ENCODE measurements around the gene IPCEF1. TPM values are rescaled to one million over a fixed set of nuclear protein-coding genes. Genes with fewer than 3 reads are reported as not detected.

The IPCEF1 gene
- polyA plus RNA-seq (2011; rRNA removed) = 0.01 TPM in 1 of 2 replicates, not detected in the other
- polyA plus RNA-seq (2012; cell fraction: cytosol; rRNA removed) = not detected in 2 replicates
- polyA plus RNA-seq (2012; cell fraction: nucleus; rRNA removed) = 0.01 TPM in 2 replicates
- not detected in 3 replicates for polyA plus RNA-seq (2017; fragmentation: RNase III; extraction: RNeasy Plus Mini Kit Qiagen cat#74134 plus additional on column Dnase treatment)
- not detected in 2 replicates for polyA minus RNA-seq (2011; rRNA and poly(A)+ RNA removed)

DNA sequence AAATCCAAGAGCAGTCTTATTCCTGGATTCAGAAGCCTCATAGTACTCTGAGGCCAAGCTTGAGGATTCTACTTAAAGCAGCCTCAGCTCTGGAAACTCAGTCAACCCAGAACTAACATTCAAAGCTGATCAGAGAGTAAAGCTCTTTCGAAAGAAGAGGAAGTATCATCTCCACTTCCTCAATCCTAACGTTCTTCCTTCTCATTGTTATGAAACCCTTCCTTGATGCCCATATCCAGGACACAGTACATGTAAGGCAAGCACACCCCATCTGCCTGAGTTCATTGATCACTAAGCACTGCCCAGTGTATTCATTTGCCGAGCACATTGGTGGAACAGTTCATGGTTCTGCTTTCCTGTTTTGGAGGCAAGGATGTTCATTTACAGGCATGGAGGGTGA lies at the start of gene IPCEF1:
Gene IPCEF1, minus strand, starts transcription at position 114 of the 400 bp plus-strand sequence. CDS start 90,856 bp downstream, outside the sequence.
- FAIRE-seq (no peak), ATAC-seq (no peak), DNase-seq (ENCODE audit: low read depth in 1 of 2, low spot score in 1 of 2) (no peak)
- no peak within 1 kb of the TSS for H3K4me2 ChIP-seq
- no peaks in the 10 kb centered on the region for H3K4me1 ChIP-seq
- TF ChIP-seq ELK1 (IDR thresholded peaks at IDR 0.05; ENCODE audit: low read depth, low read length) = no peak
- no peak for TF ChIP-seq TP53 (CRISPR knock-in tag; IDR thresholded peaks at IDR 0.05)
- no peak for TF ChIP-seq RNF2 (IDR thresholded peaks at IDR 0.05; ENCODE audit: borderline replicate concordance, low read depth)
- H3K9me3 ChIP-seq = no peaks in the 10 kb centered on the region
- no peak within 1 kb of the TSS for H3K4me3 ChIP-seq
- 70% methylated on average over 3 of the region's 3 CpGs for WGBS (ENCODE audit: missing lambda C conversion rate)
- CTCF ChIA-PET = interaction anchor here (0.5 kb wide), 1 partner anchor 233 kb away, joined by 4 read pairs; no protein-coding TSS in a partner anchor
- POLR2A ChIA-PET = no interaction called here
- no peak within 1 kb of the TSS for H3K27ac ChIP-seq

DNA sequence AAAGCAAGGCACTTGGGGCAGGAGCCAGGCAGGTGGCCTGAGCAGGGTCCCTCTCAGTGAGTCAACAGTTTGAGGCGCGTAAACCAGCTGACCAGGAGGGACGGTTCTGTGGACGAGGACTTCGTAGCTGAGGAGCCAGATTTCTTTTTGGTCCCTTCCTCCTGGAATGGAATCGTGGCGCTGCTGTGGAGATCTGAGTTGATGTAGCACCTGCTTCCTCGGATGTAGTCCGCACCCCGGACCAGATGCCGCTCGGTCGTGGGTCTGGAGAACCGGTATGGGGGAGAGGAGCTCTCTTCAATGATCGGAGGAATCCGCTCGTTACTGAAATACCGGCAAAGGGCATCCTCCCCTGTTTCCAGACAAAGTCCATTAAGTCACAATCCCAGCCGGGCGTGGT lies 49.7 kb upstream of the IPCEF1 start:
- H3K27ac ChIP-seq = peak overlapping the region in 1 of 2 experiments; percentile 49; a peak in 2 of 6 replicates
- no peak overlapping the region for H3K4me3 ChIP-seq
- WGBS (ENCODE audit: missing lambda C conversion rate) = 96% methylated on average over 19 of the region's 20 CpGs
- H3K4me1 ChIP-seq = peaks cover 46% of the 10 kb centered on the region
- H3K9me3 ChIP-seq = no peaks in the 10 kb centered on the region
- TF ChIP-seq CBX2 (IDR thresholded peaks at IDR 0.05; ENCODE audit: borderline replicate concordance, low read depth) = no peak
- TF ChIP-seq BHLHE40 (IDR thresholded peaks at IDR 0.05; ENCODE audit: low read depth, low read length) = no peak
- TF ChIP-seq USF2 (IDR thresholded peaks at IDR 0.05) = no peak
- TF ChIP-seq, protein P1, sequence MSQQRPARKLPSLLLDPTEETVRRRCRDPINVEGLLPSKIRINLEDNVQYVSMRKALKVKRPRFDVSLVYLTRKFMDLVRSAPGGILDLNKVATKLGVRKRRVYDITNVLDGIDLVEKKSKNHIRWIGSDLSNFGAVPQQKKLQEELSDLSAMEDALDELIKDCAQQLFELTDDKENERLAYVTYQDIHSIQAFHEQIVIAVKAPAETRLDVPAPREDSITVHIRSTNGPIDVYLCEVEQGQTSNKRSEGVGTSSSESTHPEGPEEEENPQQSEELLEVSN (IDR thresholded peaks at IDR 0.05; ENCODE audit: borderline replicate concordance, low read depth) = no peak
- no peak for TF ChIP-seq RNF2 (IDR thresholded peaks at IDR 0.05; ENCODE audit: borderline replicate concordance, low read depth)
- TF ChIP-seq HMGXB4 (CRISPR knock-in tag; IDR thresholded peaks at IDR 0.05; ENCODE audit: borderline replicate concordance) = no peak
- no peak for TF ChIP-seq POLR2A (IDR thresholded peaks at IDR 0.05; ENCODE audit: low read length)
- TF ChIP-seq, protein P2, sequence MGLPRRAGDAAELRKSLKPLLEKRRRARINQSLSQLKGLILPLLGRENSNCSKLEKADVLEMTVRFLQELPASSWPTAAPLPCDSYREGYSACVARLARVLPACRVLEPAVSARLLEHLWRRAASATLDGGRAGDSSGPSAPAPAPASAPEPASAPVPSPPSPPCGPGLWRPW (IDR thresholded peaks at IDR 0.05) = no peak
- TF ChIP-seq POLR2AphosphoS2 (conservative IDR thresholded peaks at IDR 0.05; ENCODE audit: low read length) = no peak
- no peak for TF ChIP-seq EHF (CRISPR knock-in tag; IDR thresholded peaks at IDR 0.05)
- TF ChIP-seq TP53 (CRISPR knock-in tag; IDR thresholded peaks at IDR 0.05) = no peak
- TF ChIP-seq FOXS1 (CRISPR knock-in tag; IDR thresholded peaks at IDR 0.05) = no peak
- no peak for TF ChIP-seq NFE2L2 (conservative IDR thresholded peaks at IDR 0.05; ENCODE audit: low read length)
- TF ChIP-seq MYC (IDR thresholded peaks at IDR 0.05; ENCODE audit: borderline replicate concordance, low read length) = no peak
- no peak for TF ChIP-seq JUN (IDR thresholded peaks at IDR 0.05)
- TF ChIP-seq RFX5 (IDR thresholded peaks at IDR 0.05) = no peak
- POLR2A ChIA-PET = no interaction called here
- FAIRE-seq (no peak), ATAC-seq (no peak), DNase-seq (ENCODE audit: low read depth in 1 of 2, low spot score in 1 of 2) (no peak)
- no peak overlapping the region for H3K4me2 ChIP-seq
- CTCF ChIA-PET = interaction anchor here (1.1 to 2.5 kb wide), 2 partner anchors 249 to 253 kb away, joined by 3 to 12 read pairs; no protein-coding TSS in a partner anchor
